Thyroid gland (tissue), 4 donors: ENCODE measurements around the gene OTOA.
A peak's percentile ranks its signal among the peaks of the same experiment; 100 is the strongest.

Experiments
- POLR2A ChIP-seq, 2 donors: fragments of 450-650 bp; IDR thresholded peaks; one replicate each; pipeline ENCODE4 v1.6.1; 2017; ENCODE audit warnings: antibody characterized with exemption in 2 of 2, mild to moderate bottlenecking in 2 of 2, moderate library complexity in 1 of 2
- TF ChIP-seq, protein P1 (sequence below), 6 experiments: fragments of 200-600 bp in 3 of 6; fragments of 450-650 bp in 3 of 6; sonication (generic) in 3 of 6; IDR thresholded peaks; one replicate each; pipeline ENCODE4 v1.5.1; 2016 to 2019; ENCODE audit warnings: antibody characterized with exemption in 6 of 6, mild to moderate bottlenecking in 2 of 6, inconsistent platforms in 1 of 6, moderate library complexity in 1 of 6

GRCh38 chr16:21708533-21709115 lies 44.9 kb downstream of the OTOA start:
- TF ChIP-seq, protein P1, sequence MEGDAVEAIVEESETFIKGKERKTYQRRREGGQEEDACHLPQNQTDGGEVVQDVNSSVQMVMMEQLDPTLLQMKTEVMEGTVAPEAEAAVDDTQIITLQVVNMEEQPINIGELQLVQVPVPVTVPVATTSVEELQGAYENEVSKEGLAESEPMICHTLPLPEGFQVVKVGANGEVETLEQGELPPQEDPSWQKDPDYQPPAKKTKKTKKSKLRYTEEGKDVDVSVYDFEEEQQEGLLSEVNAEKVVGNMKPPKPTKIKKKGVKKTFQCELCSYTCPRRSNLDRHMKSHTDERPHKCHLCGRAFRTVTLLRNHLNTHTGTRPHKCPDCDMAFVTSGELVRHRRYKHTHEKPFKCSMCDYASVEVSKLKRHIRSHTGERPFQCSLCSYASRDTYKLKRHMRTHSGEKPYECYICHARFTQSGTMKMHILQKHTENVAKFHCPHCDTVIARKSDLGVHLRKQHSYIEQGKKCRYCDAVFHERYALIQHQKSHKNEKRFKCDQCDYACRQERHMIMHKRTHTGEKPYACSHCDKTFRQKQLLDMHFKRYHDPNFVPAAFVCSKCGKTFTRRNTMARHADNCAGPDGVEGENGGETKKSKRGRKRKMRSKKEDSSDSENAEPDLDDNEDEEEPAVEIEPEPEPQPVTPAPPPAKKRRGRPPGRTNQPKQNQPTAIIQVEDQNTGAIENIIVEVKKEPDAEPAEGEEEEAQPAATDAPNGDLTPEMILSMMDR (IDR thresholded peaks at IDR 0.05): peak; percentile 31 to 78 (median 68)
- TF ChIP-seq POLR2A (IDR thresholded peaks at IDR 0.05): no peak
